HEK293 (cell line): ENCODE measurements around the gene MTRFR.
A peak's percentile ranks its signal among the peaks of the same experiment; 100 is the strongest.

ENCODE experiments used
- BCL11B ChIP-seq: fragments of 450-650 bp; formaldehyde crosslinking; IDR thresholded peaks from 2 replicates; pipeline ENCODE4 v1.5.1; 2016; ENCODE audit warnings: low read depth, missing biosample characterization, missing genetic modification characterization
- GLI4 ChIP-seq: fragments of 450-650 bp; formaldehyde crosslinking; IDR thresholded peaks from 2 replicates; pipeline ENCODE4 v1.5.1; 2016; ENCODE audit warnings: missing biosample characterization, missing genetic modification characterization
- GLIS1 ChIP-seq: fragments of 450-650 bp; formaldehyde crosslinking; IDR thresholded peaks from 2 replicates; pipeline ENCODE4 v1.5.1; 2016; ENCODE audit warnings: missing biosample characterization, missing genetic modification characterization
- GLIS2 ChIP-seq: fragments of 450-650 bp; formaldehyde crosslinking; IDR thresholded peaks from 2 replicates; pipeline ENCODE4 v1.5.1; 2016; ENCODE audit warnings: missing biosample characterization, missing genetic modification characterization
- MZF1 ChIP-seq: fragments of 450-650 bp; formaldehyde crosslinking; IDR thresholded peaks from 2 replicates; pipeline ENCODE4 v1.5.1; 2017; ENCODE audit warnings: missing biosample characterization, missing genetic modification characterization, borderline replicate concordance
- OSR2 ChIP-seq: fragments of 450-650 bp; formaldehyde crosslinking; IDR thresholded peaks from 2 replicates; pipeline ENCODE4 v1.5.1; 2016; ENCODE audit warnings: missing biosample characterization, missing genetic modification characterization
- SP3 ChIP-seq: fragments of 450-650 bp; formaldehyde crosslinking; IDR thresholded peaks from 2 replicates; pipeline ENCODE4 v1.5.1; 2016; ENCODE audit warnings: missing biosample characterization, missing genetic modification characterization
- TRIM28 ChIP-seq: IDR thresholded peaks from 2 replicates; pipeline ENCODE4 v1.6.1; 2011; ENCODE audit warnings: low read length, control low read depth, borderline replicate concordance
- WT1 ChIP-seq: fragments of 450-650 bp; formaldehyde crosslinking; IDR thresholded peaks from 2 replicates; pipeline ENCODE4 v1.5.1; 2016; ENCODE audit warnings: missing biosample characterization, missing genetic modification characterization
- YY1 ChIP-seq: fragments of 450-650 bp; formaldehyde crosslinking; IDR thresholded peaks from 2 replicates; pipeline ENCODE4 v1.5.1; 2018; ENCODE audit warnings: missing biosample characterization, missing genetic modification characterization
- ZBTB20 ChIP-seq: fragments of 450-650 bp; formaldehyde crosslinking; IDR thresholded peaks from 2 replicates; pipeline ENCODE4 v1.5.1; 2016; ENCODE audit warnings: missing biosample characterization, missing genetic modification characterization
- ZBTB48 ChIP-seq: fragments of 450-650 bp; formaldehyde crosslinking; IDR thresholded peaks from 2 replicates; pipeline ENCODE4 v1.5.1; 2016; ENCODE audit warnings: missing biosample characterization, missing genetic modification characterization
- ZBTB7A ChIP-seq: fragments of 450-650 bp; formaldehyde crosslinking; IDR thresholded peaks from 2 replicates; pipeline ENCODE4 v1.5.1; 2016; ENCODE audit warnings: low read depth, missing biosample characterization, missing genetic modification characterization
- ZFP69B ChIP-seq: fragments of 450-650 bp; formaldehyde crosslinking; IDR thresholded peaks from 2 replicates; pipeline ENCODE4 v1.5.1; 2016; ENCODE audit warnings: missing biosample characterization, missing genetic modification characterization
- ZNF146 ChIP-seq: fragments of 450-650 bp; formaldehyde crosslinking; IDR thresholded peaks from 2 replicates; pipeline ENCODE4 v1.5.1; 2016; ENCODE audit warnings: missing biosample characterization, missing genetic modification characterization
- ZNF16 ChIP-seq: fragments of 450-650 bp; formaldehyde crosslinking; IDR thresholded peaks from 2 replicates; pipeline ENCODE4 v1.5.1; 2016; ENCODE audit warnings: low read depth, missing biosample characterization, missing genetic modification characterization
- ZNF324 ChIP-seq: fragments of 450-650 bp; formaldehyde crosslinking; IDR thresholded peaks from 2 replicates; pipeline ENCODE4 v1.5.1; 2016; ENCODE audit warnings: missing biosample characterization, missing genetic modification characterization
- ZNF341 ChIP-seq: fragments of 450-650 bp; formaldehyde crosslinking; IDR thresholded peaks from 2 replicates; pipeline ENCODE4; 2016; ENCODE audit warnings: low read depth, missing biosample characterization, missing genetic modification characterization
- ZNF37A ChIP-seq: fragments of 450-650 bp; IDR thresholded peaks from 2 replicates; pipeline ENCODE4 v1.5.1; 2018; ENCODE audit warnings: missing biosample characterization, missing genetic modification characterization
- ZNF394 ChIP-seq: fragments of 450-650 bp; formaldehyde crosslinking; IDR thresholded peaks from 2 replicates; pipeline ENCODE4 v1.5.1; 2016; ENCODE audit warnings: missing biosample characterization, missing genetic modification characterization, mild to moderate bottlenecking, moderate library complexity, borderline replicate concordance
- ZNF449 ChIP-seq: fragments of 450-650 bp; formaldehyde crosslinking; IDR thresholded peaks from 2 replicates; pipeline ENCODE4 v1.5.1; 2017; ENCODE audit warnings: missing biosample characterization, mild to moderate bottlenecking, missing genetic modification characterization, moderate library complexity
- ZNF549 ChIP-seq: fragments of 450-650 bp; IDR thresholded peaks from 2 replicates; pipeline ENCODE4 v1.5.1; 2018; ENCODE audit warnings: missing biosample characterization, missing genetic modification characterization, mild to moderate bottlenecking, inconsistent platforms, moderate library complexity
- ZNF600 ChIP-seq: fragments of 450-650 bp; formaldehyde crosslinking; IDR thresholded peaks from 2 replicates; pipeline ENCODE4 v1.5.1; 2016; ENCODE audit warnings: missing biosample characterization, missing genetic modification characterization
- ZNF629 ChIP-seq: fragments of 450-650 bp; formaldehyde crosslinking; IDR thresholded peaks from 2 replicates; pipeline ENCODE4 v1.5.1; 2017; ENCODE audit warnings: missing biosample characterization, missing genetic modification characterization
- ZNF76 ChIP-seq: fragments of 450-650 bp; formaldehyde crosslinking; IDR thresholded peaks from 2 replicates; pipeline ENCODE4; 2016; ENCODE audit warnings: low read depth, missing biosample characterization, missing genetic modification characterization, borderline replicate concordance
- ZXDB ChIP-seq: fragments of 450-650 bp; formaldehyde crosslinking; IDR thresholded peaks from 2 replicates; pipeline ENCODE4 v1.5.1; 2016; ENCODE audit warnings: missing biosample characterization, missing genetic modification characterization
- TF ChIP-seq, protein P1 (sequence below): fragments of 450-650 bp; formaldehyde crosslinking; IDR thresholded peaks from 2 replicates; pipeline ENCODE4 v1.5.1; 2016; ENCODE audit warnings: missing biosample characterization, missing genetic modification characterization, borderline replicate concordance
- TF ChIP-seq, protein P2 (sequence below): fragments of 450-650 bp; formaldehyde crosslinking; IDR thresholded peaks from 2 replicates; pipeline ENCODE4 v1.5.1; 2016; ENCODE audit warnings: missing biosample characterization, missing genetic modification characterization
- TF ChIP-seq, protein P3 (sequence below): fragments of 450-650 bp; formaldehyde crosslinking; IDR thresholded peaks from 2 replicates; pipeline ENCODE4 v1.5.1; 2016; ENCODE audit warnings: missing biosample characterization, missing genetic modification characterization
- TF ChIP-seq, protein P4 (sequence below): fragments of 450-650 bp; formaldehyde crosslinking; IDR thresholded peaks from 2 replicates; pipeline ENCODE4 v1.5.1; 2016; ENCODE audit warnings: missing biosample characterization, missing genetic modification characterization
- TF ChIP-seq, protein P5 (sequence below): fragments of 450-650 bp; formaldehyde crosslinking; IDR thresholded peaks from 2 replicates; pipeline ENCODE4 v1.5.1; 2017; ENCODE audit warnings: missing biosample characterization, missing genetic modification characterization

MTRFR gene

DNA sequence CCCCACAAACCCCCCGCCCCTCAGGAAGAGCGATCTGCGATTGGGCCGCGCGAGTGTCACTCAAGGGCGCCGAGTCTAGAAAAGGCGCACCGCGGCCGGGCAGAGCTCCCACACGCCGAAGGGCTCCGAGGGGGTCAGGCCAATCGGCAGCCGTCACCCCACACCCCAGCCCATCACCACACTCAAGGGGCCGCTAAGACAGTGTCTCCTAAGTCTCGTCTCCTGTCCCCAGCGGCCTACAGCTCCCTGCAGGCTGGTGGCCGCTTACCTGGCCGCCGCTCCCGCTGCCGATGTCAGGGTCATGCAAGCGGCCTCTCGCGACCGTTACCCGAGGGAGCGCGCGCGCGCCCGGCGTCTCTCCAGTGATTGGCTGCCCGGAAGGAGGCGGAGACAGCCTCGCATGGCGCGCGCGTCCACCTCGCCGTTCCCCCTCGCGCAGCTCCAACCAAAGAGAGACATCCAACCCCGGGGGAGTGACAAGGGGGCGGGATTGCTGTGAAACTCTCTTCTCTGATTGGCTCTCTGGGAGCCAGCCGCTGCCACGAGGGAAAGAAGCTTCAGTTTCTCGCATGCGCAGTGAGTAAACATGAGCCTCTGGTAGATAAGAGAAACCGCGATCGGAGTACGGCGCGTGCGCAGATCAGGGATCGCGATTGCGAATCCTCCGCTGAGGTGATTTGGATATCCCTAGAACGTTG lies at the start of gene MTRFR, which contains the start of gene MPHOSPH9 (continued):
- TF ChIP-seq ZBTB48 (tag by site-specific recombination) (peak; percentile 91), WT1 (tag by site-specific recombination) (peak; percentile 81; the same call in 1 of the 2 replicates), GLI4 (0 out of 2 replicates have a peak, but pooled peaks have one; percentile 55), TRIM28 (no peak), MZF1 (tag by site-specific recombination) (0 out of 2 replicates have a peak, but pooled peaks have one; percentile 61), ZNF16 (tag by site-specific recombination) (no peak), OSR2 (tag by site-specific recombination) (peak; percentile 59), ZXDB (peak; percentile 98), ZNF449 (peak; percentile 75), ZNF600 (tag by site-specific recombination) (peak; percentile 92), ZFP69B (tag by site-specific recombination) (peak; percentile 83), ZNF549 (tag by site-specific recombination) (no peak), ZNF324 (tag by site-specific recombination) (peak; percentile 98), ZNF76 (tag by site-specific recombination) (peak; percentile 78; the same call in 1 of the 2 replicates), GLIS2 (tag by site-specific recombination) (peak; percentile 100), ZBTB20 (tag by site-specific recombination) (0 out of 2 replicates have a peak, but pooled peaks have one; percentile 65), SP3 (peak; percentile 90), YY1 (peak; percentile 51; the same call in 1 of the 2 replicates), ZNF629 (tag by site-specific recombination) (peak; percentile 88), ZNF146 (tag by site-specific recombination) (peak; percentile 73), GLIS1 (tag by site-specific recombination) (peak; percentile 94), ZBTB7A (tag by site-specific recombination) (peak; percentile 81; the same call in 1 of the 2 replicates), BCL11B (peak; percentile 97), ZNF37A (no peak), ZNF341 (tag by site-specific recombination) (peak; percentile 49), ZNF394 (tag by site-specific recombination) (peak; percentile 82; the same call in 1 of the 2 replicates)
- TF ChIP-seq, protein P1, sequence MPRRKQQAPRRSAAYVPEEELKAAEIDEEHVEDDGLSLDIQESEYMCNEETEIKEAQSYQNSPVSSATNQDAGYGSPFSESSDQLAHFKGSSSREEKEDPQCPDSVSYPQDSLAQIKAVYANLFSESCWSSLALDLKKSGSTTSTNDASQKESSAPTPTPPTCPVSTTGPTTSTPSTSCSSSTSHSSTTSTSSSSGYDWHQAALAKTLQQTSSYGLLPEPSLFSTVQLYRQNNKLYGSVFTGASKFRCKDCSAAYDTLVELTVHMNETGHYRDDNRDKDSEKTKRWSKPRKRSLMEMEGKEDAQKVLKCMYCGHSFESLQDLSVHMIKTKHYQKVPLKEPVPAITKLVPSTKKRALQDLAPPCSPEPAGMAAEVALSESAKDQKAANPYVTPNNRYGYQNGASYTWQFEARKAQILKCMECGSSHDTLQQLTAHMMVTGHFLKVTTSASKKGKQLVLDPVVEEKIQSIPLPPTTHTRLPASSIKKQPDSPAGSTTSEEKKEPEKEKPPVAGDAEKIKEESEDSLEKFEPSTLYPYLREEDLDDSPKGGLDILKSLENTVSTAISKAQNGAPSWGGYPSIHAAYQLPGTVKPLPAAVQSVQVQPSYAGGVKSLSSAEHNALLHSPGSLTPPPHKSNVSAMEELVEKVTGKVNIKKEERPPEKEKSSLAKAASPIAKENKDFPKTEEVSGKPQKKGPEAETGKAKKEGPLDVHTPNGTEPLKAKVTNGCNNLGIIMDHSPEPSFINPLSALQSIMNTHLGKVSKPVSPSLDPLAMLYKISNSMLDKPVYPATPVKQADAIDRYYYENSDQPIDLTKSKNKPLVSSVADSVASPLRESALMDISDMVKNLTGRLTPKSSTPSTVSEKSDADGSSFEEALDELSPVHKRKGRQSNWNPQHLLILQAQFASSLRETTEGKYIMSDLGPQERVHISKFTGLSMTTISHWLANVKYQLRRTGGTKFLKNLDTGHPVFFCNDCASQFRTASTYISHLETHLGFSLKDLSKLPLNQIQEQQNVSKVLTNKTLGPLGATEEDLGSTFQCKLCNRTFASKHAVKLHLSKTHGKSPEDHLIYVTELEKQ (tag by site-specific recombination), result peak; percentile 82
- TF ChIP-seq, protein P2, sequence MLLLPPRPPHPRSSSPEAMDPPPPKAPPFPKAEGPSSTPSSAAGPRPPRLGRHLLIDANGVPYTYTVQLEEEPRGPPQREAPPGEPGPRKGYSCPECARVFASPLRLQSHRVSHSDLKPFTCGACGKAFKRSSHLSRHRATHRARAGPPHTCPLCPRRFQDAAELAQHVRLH (tag by site-specific recombination), result peak; percentile 90
- TF ChIP-seq, protein P3, sequence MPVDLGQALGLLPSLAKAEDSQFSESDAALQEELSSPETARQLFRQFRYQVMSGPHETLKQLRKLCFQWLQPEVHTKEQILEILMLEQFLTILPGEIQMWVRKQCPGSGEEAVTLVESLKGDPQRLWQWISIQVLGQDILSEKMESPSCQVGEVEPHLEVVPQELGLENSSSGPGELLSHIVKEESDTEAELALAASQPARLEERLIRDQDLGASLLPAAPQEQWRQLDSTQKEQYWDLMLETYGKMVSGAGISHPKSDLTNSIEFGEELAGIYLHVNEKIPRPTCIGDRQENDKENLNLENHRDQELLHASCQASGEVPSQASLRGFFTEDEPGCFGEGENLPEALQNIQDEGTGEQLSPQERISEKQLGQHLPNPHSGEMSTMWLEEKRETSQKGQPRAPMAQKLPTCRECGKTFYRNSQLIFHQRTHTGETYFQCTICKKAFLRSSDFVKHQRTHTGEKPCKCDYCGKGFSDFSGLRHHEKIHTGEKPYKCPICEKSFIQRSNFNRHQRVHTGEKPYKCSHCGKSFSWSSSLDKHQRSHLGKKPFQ, result 0 out of 2 replicates have a peak, but pooled peaks have one; percentile 35
- TF ChIP-seq, protein P4, sequence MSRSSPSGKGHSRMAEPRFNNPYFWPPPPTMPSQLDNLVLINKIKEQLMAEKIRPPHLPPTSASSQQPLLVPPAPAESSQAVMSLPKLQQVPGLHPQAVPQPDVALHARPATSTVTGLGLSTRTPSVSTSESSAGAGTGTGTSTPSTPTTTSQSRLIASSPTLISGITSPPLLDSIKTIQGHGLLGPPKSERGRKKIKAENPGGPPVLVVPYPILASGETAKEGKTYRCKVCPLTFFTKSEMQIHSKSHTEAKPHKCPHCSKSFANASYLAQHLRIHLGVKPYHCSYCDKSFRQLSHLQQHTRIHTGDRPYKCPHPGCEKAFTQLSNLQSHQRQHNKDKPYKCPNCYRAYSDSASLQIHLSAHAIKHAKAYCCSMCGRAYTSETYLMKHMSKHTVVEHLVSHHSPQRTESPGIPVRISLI (tag by site-specific recombination), result peak; percentile 12
- TF ChIP-seq, protein P5, sequence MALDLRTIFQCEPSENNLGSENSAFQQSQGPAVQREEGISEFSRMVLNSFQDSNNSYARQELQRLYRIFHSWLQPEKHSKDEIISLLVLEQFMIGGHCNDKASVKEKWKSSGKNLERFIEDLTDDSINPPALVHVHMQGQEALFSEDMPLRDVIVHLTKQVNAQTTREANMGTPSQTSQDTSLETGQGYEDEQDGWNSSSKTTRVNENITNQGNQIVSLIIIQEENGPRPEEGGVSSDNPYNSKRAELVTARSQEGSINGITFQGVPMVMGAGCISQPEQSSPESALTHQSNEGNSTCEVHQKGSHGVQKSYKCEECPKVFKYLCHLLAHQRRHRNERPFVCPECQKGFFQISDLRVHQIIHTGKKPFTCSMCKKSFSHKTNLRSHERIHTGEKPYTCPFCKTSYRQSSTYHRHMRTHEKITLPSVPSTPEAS (tag by site-specific recombination), result peak; percentile 46; the same call in 1 of the 2 replicates
